Naive thymus-derived CD4-positive, alpha-beta T cell (primary cell): ENCODE measurements around the gene CASP10. TPM values are rescaled to one million over a fixed set of nuclear protein-coding genes. Genes with fewer than 3 reads are reported as not detected.

ENCODE experiments used
- ATAC-seq: fragments of 150-1000 bp; cut with Tn5 transposase; 2 replicates; pipeline ENCODE4 v1.10.0; 2021; ENCODE audit warnings: mild to moderate bottlenecking, moderate library complexity
- CTCF ChIA-PET: fragments of 350-600 bp; sonication (Branson Sonifier 250); formaldehyde crosslinking; loops from one replicate; lab custom pipeline; 2021; ENCODE audit warnings: antibody characterized with exemption; lab: Charles Lee
- POLR2A ChIA-PET: fragments of 350-600 bp; sonication (Branson Sonifier 250); formaldehyde crosslinking; loops from one replicate; lab custom pipeline; 2021; ENCODE audit warnings: antibody characterized with exemption, inconsistent platforms; lab: Charles Lee
- DNase-seq, 9 donors: peaks; one replicate each; pipeline versions ENCODE4 v3.0.0 to v3.0.0-alpha.2; 2020 to 2022; ENCODE audit warnings: mixed read lengths in 1 of 9
- H3K27ac ChIP-seq: one replicate; pipeline ENCODE4 v1.7.0; 2013; ENCODE audit warnings: mild to moderate bottlenecking, low read depth, low read length, moderate library complexity
- H3K27me3 ChIP-seq, 2 donors: one replicate each; pipeline ENCODE4 v1.7.0; 2013; ENCODE audit warnings: low read length in 2 of 2, mild to moderate bottlenecking in 2 of 2, moderate library complexity in 2 of 2; ENCODE audit not compliant: control insufficient read depth in 2 of 2, insufficient read depth in 2 of 2
- H3K36me3 ChIP-seq, 3 experiments: 1 replicate in 2 of 3; 2 replicates in 1 of 3; pipeline ENCODE4 v1.7.0; 2013; ENCODE audit warnings: low read length in 3 of 3, mild to moderate bottlenecking in 3 of 3, moderate library complexity in 1 of 3; ENCODE audit not compliant: insufficient read depth in 3 of 3, control insufficient read depth in 2 of 3
- H3K4me1 ChIP-seq, 2 donors: one replicate each; pipeline ENCODE4 v1.7.0; 2013; ENCODE audit warnings: low read length in 2 of 2, mild to moderate bottlenecking in 2 of 2, moderate library complexity in 1 of 2; ENCODE audit not compliant: control insufficient read depth in 2 of 2, insufficient read depth in 2 of 2
- H3K4me3 ChIP-seq: 2 replicates; pipeline ENCODE4 v1.7.0; 2013; ENCODE audit warnings: mild to moderate bottlenecking, low read length
- H3K9me3 ChIP-seq, 3 experiments: 1 replicate in 2 of 3; 2 replicates in 1 of 3; pipeline ENCODE4 v1.7.0; 2013; ENCODE audit warnings: low read length in 3 of 3; ENCODE audit not compliant: control insufficient read depth in 2 of 3
- H3K27ac Mint-ChIP-seq, 9 donors: one replicate each; pipeline ENCODE4 v1.8.0; 2020 to 2022; ENCODE audit warnings: mixed read lengths in 9 of 9, mild to moderate bottlenecking in 8 of 9, moderate library complexity in 5 of 9, inconsistent platforms in 2 of 9
- H3K27me3 Mint-ChIP-seq, 5 donors: one replicate each; pipeline ENCODE4 v1.8.0; 2021 to 2022; ENCODE audit warnings: mixed read lengths in 5 of 5, mild to moderate bottlenecking in 1 of 5
- H3K36me3 Mint-ChIP-seq, 5 donors: one replicate each; pipeline ENCODE4 v1.8.0; 2020 to 2022; ENCODE audit warnings: mixed read lengths in 5 of 5, mild to moderate bottlenecking in 3 of 5, inconsistent platforms in 1 of 5
- H3K4me1 Mint-ChIP-seq, 7 donors: one replicate each; pipeline ENCODE4 v1.8.0; 2020 to 2022; ENCODE audit warnings: mixed read lengths in 7 of 7, mild to moderate bottlenecking in 3 of 7, inconsistent platforms in 1 of 7
- H3K4me3 Mint-ChIP-seq, 10 donors: one replicate each; pipeline ENCODE4 v1.8.0; 2020 to 2022; ENCODE audit warnings: mild to moderate bottlenecking in 10 of 10, mixed read lengths in 10 of 10, moderate library complexity in 6 of 10, inconsistent platforms in 2 of 10
- H3K9me3 Mint-ChIP-seq, 11 donors: one replicate each; pipeline ENCODE4 v1.8.0; 2020 to 2022; ENCODE audit warnings: mixed read lengths in 11 of 11, mild to moderate bottlenecking in 4 of 11, inconsistent platforms in 1 of 11, moderate library complexity in 1 of 11
- intact Hi-C, 2 donors: fragments of 100-400 bp; cut with micrococcal nuclease; formaldehyde crosslinking; loops; one replicate each; pipeline ENCODE4 v1.15.1; 2023
- polyA plus RNA-seq, 2 donors: library from polyadenylated mRNA; unstranded; fragments of 300-500 nt; fragmentation: Illumina TruSeq; gene quantifications; one replicate each; pipeline ENCODE4 v1.2.3, GENCODE V29; 2021
- total RNA-seq, 6 experiments: library from RNA in 5 of 6; stranded (reverse) in 5 of 6; gene quantifications; 1 replicate in 5 of 6; 2 replicates in 1 of 6; pipeline ENCODE4 v1.2.3 and lab custom pipeline; 2021 to 2026

Gene CASP10
- total and polyA plus RNA-seq, 7 experiments from 2014 or later = 15.9 to 49.8 (median 40.8) TPM

DNA sequence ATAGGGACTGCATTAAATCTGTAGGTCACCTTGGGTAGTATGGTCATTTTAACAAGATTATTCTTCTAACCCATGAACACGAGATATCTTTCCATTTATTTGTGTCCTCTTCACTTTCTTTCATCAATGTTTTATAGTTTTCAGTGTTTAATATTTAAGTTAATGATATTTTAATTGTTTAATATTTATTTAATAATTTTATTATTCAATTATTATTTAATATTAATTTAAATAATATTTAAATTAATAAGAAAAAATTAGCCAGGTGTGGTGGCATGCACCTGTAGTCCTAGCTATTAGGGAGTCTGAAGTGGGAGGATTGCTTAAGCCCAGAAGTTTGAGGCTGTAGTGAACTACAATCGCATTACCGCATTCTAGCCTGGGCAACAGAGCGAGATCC lies 33.0 kb downstream of the CASP10 start:
- H3K27me3 ChIP-seq = no peaks in the 10 kb centered on the region
- DNase-seq (no peak), ATAC-seq (no peak)
- no peak overlapping the region for H3K27ac ChIP-seq
- Mint-ChIP-seq H3K9me3 (no peaks in the 10 kb centered on the region), H3K27me3 (no peaks in the 10 kb centered on the region), H3K4me3 (peak overlapping the region in 2 of 10 donors; percentile 0 to 15), H3K27ac (peak overlapping the region in 5 of 9 donors; percentile 10 to 83 (median 40)), H3K36me3 (peaks cover 7 to 41% (median 31%) of the 10 kb centered on the region in 5 donors), H3K4me1 (peaks cover 20 to 45% (median 37%) of the 10 kb centered on the region in 7 donors)
- ChIA-PET CTCF (interaction anchor here (1.0 kb wide), 1 partner anchor 98 kb away, joined by 5 read pairs; no protein-coding TSS in a partner anchor), POLR2A (interaction anchor here (0.5 to 1.1 kb wide), 2 partner anchors 30 to 366 kb away, joined by 3 read pairs; no protein-coding TSS in a partner anchor)
- peaks cover 0 to 35% (median 9%) of the 10 kb centered on the region in 3 experiments for H3K36me3 ChIP-seq
- no peak overlapping the region for H3K4me3 ChIP-seq
- intact Hi-C loops = no loop called here
- no peaks in the 10 kb centered on the region for H3K9me3 ChIP-seq
- H3K4me1 ChIP-seq = peaks cover 0 to 31% of the 10 kb centered on the region in 2 donors

DNA sequence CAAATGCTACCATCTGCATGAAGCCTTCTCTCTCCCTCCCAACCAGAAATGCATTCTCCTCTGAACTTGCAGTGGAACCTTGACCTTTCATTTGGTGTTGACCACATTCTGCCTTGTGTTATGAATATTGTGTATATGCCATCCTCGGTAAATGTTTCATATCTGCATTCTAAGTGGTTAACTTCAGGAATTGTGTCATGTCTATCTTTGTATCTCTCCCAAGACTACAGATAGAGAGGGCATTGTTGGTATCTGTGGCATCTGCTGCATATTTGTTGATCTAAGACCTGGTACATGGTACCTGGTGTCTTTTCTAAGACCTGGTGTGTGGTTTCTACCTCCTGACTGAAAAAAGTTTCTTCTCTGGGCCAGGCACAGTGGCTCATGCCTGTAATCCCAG lies 34.0 kb downstream of the CASP10 start:
- intact Hi-C loops = no loop called here
- Mint-ChIP-seq H3K4me1 (peaks cover 22 to 52% (median 46%) of the 10 kb centered on the region in 7 donors), H3K27me3 (no peaks in the 10 kb centered on the region), H3K9me3 (no peaks in the 10 kb centered on the region), H3K36me3 (peaks cover 4 to 40% (median 29%) of the 10 kb centered on the region in 5 donors), H3K4me3 (no peak overlapping the region), H3K27ac (peak overlapping the region in 8 of 9 donors; percentile 0 to 83 (median 20))
- DNase-seq (no peak), ATAC-seq (no peak)
- peaks cover 0 to 32% of the 10 kb centered on the region in 2 donors for H3K4me1 ChIP-seq
- no peak overlapping the region for H3K27ac ChIP-seq
- peaks cover 0 to 35% (median 9%) of the 10 kb centered on the region in 3 experiments for H3K36me3 ChIP-seq
- H3K9me3 ChIP-seq = no peaks in the 10 kb centered on the region
- CTCF ChIA-PET = no interaction called here
- POLR2A ChIA-PET = interaction anchor here (0.7 kb wide), 1 partner anchor 13 kb away, joined by 4 read pairs; no protein-coding TSS in a partner anchor
- no peaks in the 10 kb centered on the region for H3K27me3 ChIP-seq
- H3K4me3 ChIP-seq = no peak overlapping the region

DNA sequence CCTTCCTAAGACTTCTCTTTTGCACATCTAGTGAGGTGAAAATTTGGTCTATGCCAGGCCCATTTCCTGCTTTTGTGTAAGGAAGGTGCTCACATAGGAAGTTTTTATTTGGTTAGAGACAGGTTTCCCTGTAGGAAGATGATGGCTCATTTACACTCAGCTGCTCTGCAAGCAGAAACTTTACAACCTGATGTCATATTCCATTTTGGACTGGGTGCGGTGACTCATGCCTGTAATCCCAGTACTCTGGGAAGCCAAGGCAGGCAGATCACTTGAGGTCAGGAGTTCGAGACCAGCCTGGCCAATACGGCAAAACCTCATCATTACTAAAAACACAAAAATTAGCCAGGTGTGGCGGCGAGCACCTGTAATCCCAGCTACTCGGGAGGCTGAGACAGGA lies 35.8 kb downstream of the CASP10 start:
- H3K36me3 Mint-ChIP-seq = peaks cover 4 to 40% (median 34%) of the 10 kb centered on the region in 5 donors
- CTCF ChIA-PET = interaction anchor here (0.6 to 1.4 kb wide), 3 partner anchors 23 to 421 kb away, joined by 3 to 6 read pairs (median 6); partner anchors contain the start of gene CASP10
- no peaks in the 10 kb centered on the region for H3K27me3 Mint-ChIP-seq
- peak overlapping the region in 3 of 10 donors; percentile 30 to 77 (median 49) for H3K4me3 Mint-ChIP-seq
- H3K9me3 Mint-ChIP-seq = no peaks in the 10 kb centered on the region
- H3K4me1 Mint-ChIP-seq = peaks cover 28 to 69% (median 63%) of the 10 kb centered on the region in 7 donors
- peak overlapping the region; percentile 1 to 97 (median 90) for H3K27ac Mint-ChIP-seq
- Histone ChIP-seq H3K27me3 (no peaks in the 10 kb centered on the region), H3K27ac (peak overlapping the region; percentile 62), H3K4me1 (peaks cover 0 to 43% of the 10 kb centered on the region in 2 donors), H3K9me3 (no peaks in the 10 kb centered on the region), H3K36me3 (peaks cover 0 to 35% (median 9%) of the 10 kb centered on the region in 3 experiments), H3K4me3 (no peak overlapping the region)
- ATAC-seq (no peak), DNase-seq (no peak)
- POLR2A ChIA-PET = interaction anchor here (0.9 to 1.2 kb wide), 4 partner anchors 12 to 191 kb away, joined by 3 read pairs; no protein-coding TSS in a partner anchor
- intact Hi-C loops = no loop called here

DNA sequence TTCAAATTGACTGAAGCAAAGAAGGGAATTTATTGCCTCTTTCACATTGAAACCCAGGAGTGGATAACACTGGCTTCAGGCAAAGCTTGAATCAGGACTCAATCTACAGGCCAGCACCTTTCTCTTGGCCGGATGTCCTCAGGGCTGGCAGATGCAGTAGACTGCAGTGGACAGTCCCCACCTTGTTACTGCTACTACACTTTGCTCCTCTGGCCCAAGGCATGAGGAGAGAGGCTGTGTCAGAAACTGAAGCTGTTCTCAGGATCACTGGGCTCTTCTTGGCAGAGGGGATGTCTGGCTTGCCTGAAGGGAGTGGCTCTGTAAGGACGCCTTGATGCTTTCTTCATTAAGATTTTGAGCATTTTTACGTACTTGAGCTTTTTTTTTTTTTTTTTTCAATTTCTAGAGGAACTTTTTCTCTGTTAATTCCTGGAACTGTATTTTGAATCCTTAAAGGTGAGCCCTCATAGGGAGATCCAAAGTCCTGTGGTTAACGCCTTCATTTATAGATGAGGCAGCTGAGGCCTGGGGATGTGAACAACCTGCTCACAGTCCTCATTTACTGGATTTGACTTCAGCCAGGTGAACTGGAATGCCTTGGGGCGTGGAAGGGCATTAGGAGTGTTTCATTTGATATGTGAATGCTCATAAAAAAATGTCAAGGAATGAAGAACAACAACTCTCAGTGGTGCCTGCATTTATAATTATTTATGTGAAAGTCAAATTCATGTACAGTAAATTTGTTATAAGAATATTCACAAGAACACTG lies 36.6 kb downstream of the CASP10 start:
- intact Hi-C loops = loop anchor here in 1 of 2 donors (1.0 kb wide), 1 partner anchor 7 kb away; no protein-coding TSS in a partner anchor
- H3K9me3 Mint-ChIP-seq = no peaks in the 10 kb centered on the region
- CTCF ChIA-PET = interaction anchor here (0.6 to 2.4 kb wide), 4 partner anchors 13 to 422 kb away, joined by 3 to 13 read pairs (median 6); partner anchors contain the start of gene CASP10
- H3K4me1 ChIP-seq = peaks cover 0 to 44% of the 10 kb centered on the region in 2 donors
- H3K27me3 Mint-ChIP-seq = no peaks in the 10 kb centered on the region
- POLR2A ChIA-PET = interaction anchor here (0.9 to 2.7 kb wide), 6 partner anchors 12 to 48 kb away, joined by 3 to 13 read pairs (median 4); partner anchors contain the start of gene CASP10
- H3K4me3 Mint-ChIP-seq = peak overlapping the region in 8 of 10 donors; percentile 6 to 77 (median 44)
- peaks cover 4 to 40% (median 34%) of the 10 kb centered on the region in 5 donors for H3K36me3 Mint-ChIP-seq
- H3K27ac ChIP-seq = peak overlapping the region; percentile 62
- no peak overlapping the region for H3K4me3 ChIP-seq
- ATAC-seq (no peak), DNase-seq (no peak)
- no peaks in the 10 kb centered on the region for H3K9me3 ChIP-seq
- peaks cover 28 to 72% (median 65%) of the 10 kb centered on the region in 7 donors for H3K4me1 Mint-ChIP-seq
- H3K27me3 ChIP-seq = no peaks in the 10 kb centered on the region
- H3K27ac Mint-ChIP-seq = peak overlapping the region; percentile 61 to 97 (median 90)
- H3K36me3 ChIP-seq = peaks cover 0 to 35% (median 9%) of the 10 kb centered on the region in 3 experiments

DNA sequence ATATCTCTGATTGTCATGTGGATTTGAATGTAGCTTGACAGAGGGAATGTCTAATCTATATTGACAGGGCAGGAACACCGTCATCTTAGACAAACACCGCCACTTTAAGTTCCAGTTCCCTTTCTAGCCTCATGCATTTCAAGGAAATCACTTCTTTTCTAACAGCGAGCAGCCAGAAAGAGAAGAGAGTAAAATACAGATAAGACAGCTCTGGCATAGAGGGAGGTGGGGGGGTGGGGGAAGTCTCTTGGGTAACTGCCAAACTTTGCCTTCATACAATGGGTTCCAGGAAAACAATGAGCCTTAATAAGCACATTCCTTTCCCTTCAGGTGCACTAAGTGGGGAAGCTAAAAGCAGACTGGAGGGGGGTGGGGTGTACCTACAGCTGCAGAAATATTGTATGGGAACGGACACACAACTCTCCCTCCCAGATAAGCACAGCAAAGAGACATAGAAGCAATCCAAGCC lies 37.2 kb downstream of the CASP10 start:
- DNase-seq = no peak
- Histone ChIP-seq H3K27me3 (no peaks in the 10 kb centered on the region), H3K9me3 (no peaks in the 10 kb centered on the region), H3K4me1 (peaks cover 0 to 44% of the 10 kb centered on the region in 2 donors), H3K36me3 (peaks cover 0 to 35% (median 9%) of the 10 kb centered on the region in 3 experiments), H3K27ac (peak overlapping the region; percentile 62), H3K4me3 (no peak overlapping the region)
- Mint-ChIP-seq H3K4me3 (peak overlapping the region; percentile 6 to 77 (median 42)), H3K9me3 (peaks cover 0 to 2% (median 0%) of the 10 kb centered on the region in 11 donors), H3K27ac (peak overlapping the region; percentile 61 to 97 (median 90)), H3K27me3 (no peaks in the 10 kb centered on the region), H3K4me1 (peaks cover 28 to 78% (median 71%) of the 10 kb centered on the region in 7 donors), H3K36me3 (peaks cover 4 to 42% (median 32%) of the 10 kb centered on the region in 5 donors)
- CTCF ChIA-PET = interaction anchor here (1.4 to 2.4 kb wide), 4 partner anchors 10 to 37 kb away, joined by 6 to 13 read pairs (median 6); partner anchors contain the start of gene CASP10
- intact Hi-C loops = loop anchor here in 1 of 2 donors (1.0 kb wide), 1 partner anchor 8 kb away; no protein-coding TSS in a partner anchor
- POLR2A ChIA-PET = interaction anchor here (0.6 to 2.7 kb wide), 6 partner anchors 12 to 37 kb away, joined by 3 to 13 read pairs (median 4); partner anchors contain the start of gene CASP10
- no peak for ATAC-seq
